Forelimb muscle (tissue), 1 donor: ENCODE results near the gene RNF103. TPM values are rescaled to one million over a fixed set of nuclear protein-coding genes. Genes with fewer than 3 reads are reported as not detected.

Source experiments
- DNase-seq: peaks from one replicate; pipeline ENCODE4 v3.0.0-alpha.2; 2013; ENCODE audit warnings: low read depth
- polyA plus RNA-seq: library from polyadenylated mRNA; unstranded; fragments of 120-200 nt; gene quantifications from one replicate; pipeline ENCODE4 v1.2.1, GENCODE V29; 2013; ENCODE audit not compliant: insufficient read length

RNF103 gene
- polyA plus RNA-seq, 1 donor: 34.6 TPM

DNA sequence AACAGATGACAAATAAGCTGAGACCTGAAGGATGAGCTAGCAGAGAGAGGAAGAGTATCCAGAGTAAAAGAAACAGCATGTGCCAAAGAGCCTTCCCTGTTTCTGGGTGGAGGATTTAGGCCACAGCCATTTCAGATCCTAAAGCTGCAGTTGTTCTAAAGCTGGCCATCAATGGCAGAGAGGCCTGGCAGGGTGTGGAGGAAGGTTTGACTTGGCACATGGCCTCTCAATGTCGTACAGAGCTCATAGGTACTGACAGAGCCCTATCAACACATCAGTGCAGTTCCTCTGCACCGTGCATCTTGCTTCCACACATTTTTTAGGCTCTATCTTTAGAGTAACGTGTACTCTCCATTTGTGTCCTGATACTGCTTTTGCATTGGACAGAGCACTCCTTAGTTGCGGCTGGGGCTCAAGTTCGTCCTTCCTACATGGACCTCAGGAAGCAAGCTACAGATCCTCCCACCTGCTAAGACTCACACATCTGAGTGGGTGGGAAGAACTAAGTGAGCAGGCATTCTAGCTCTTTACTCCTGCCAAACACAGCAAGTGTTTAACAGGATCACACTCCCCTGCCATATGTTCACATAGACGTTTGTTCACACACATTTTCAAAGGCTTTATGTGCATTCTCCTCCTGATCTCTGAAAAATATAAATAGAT is 57.4 kb downstream of the RNF103 start:
- no peak for DNase-seq

DNA sequence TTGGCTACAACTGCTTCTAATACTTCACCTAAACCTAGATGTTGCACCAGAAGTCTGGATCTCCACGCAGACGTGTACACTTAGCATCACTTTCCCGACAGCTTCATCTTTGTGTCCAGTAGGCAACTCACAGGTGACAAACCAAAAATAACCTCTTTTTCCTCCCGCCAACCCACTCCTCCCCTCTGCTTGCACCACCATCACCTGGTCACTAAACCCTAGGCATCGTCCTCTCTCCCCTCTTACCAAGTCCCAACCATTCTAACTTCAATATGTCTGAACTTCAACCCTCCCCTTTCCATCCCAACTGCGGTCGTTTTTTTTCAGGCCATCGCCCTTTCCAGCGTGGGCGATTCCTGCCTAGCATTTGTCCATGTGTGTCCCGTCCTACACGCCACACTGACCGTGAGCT is 60.0 kb downstream of the RNF103 start:
- DNase-seq: no peak

DNA sequence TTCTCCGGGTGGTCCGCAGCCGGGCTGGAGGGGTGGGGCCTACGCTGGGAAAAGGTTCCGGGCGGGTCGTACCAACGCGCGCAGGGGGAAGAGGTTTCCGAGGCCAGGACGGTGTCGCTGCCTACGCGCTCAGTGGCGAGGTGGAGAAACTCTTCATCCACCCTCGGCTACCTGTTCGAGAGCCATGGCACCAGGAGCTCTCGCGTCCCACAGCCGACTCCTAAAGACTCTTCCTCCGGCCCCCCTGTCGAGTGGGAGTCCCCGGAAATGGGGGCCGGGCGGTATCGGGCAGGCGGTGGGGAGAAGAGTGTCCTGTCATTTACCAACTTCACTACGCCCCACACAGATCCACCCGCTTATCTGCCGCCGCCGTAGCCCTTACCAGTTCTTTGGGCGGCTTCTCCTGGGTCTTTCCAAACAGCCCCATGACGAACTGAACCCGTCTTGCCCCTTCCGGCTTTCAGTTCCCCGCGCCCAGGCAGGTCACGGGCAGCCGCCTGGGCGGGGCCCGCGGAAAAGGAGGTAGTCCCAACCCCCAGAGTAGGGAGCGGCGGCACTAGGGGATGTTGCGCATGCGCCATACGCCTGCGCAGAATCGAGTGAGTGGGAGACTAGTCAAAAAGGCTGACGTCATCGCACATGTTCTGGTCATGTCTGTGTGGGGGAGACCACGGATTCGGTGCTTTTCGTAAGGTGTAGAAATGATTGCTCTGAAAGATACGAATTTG is 60.6 kb downstream of the RNF103 start, which contains the start of gene CHMP3:
Gene CHMP3 (minus strand): TSS at position 522 of the 728 bp plus-strand sequence. CDS start 95 bp downstream, at position 427.
- peak; percentile 98 for DNase-seq

DNA sequence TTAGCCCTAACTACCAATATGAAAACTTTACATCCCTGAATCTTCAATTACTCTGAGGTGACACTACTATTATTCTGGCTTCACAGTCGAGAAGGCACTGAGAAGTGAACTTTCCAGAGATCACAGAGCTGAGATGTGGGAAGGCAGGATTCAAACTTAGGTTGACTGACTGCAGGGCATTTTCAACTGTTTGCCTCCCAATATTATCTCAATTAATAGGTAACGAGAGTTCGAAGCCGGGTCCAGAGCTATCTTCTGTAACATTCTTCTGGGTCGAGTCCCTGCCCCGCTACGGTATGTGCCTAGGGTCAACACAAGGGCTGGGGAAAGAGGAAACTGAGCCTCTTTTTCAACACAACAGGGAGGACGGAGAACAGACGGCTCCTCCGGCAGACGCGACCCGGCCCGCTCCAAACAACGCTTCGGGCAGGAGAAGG is 61.2 kb downstream of the RNF103 start:
- DNase-seq: no peak

DNA sequence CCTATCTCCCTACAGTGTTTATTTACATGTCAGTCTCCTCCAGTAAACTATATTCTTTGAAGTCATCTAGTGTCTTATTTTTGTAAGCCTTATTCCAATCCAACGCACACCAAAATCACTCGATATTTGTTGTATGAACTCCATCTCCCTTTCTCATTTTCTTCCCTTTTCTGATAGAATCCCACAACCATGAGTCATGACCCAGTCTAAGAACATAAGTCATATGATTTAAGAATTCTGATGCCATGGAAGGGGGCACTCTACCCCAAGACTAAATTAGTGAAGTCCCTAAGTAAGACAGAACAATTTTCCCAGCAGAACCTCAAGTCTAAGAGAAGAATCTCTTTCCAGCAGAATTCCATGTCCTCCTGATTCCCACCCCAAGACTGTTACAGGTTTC is 65.8 kb downstream of the RNF103 start:
- DNase-seq: no peak

DNA sequence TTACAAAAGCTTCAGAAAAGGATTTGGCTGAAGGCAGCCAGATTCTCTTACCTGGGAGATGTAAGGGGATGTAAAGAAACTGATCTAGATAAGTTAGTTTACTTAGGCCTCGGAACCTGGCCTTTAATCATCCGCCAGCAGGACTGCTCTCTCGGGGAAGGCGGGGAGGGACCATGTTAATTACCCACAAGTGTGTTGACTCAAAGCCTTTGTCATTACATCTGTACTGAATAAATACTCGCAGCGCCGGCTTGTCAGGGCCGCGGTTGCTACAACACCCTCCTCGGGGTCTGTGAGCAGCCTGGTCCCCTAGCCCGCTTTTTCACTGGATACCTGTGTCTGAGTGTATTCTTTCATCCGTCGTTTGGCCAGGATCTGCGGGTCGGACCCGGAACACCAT is 67.2 kb downstream of the RNF103 start:
- no peak for DNase-seq

Other genes starting within 250 kb of the RNF103 start
- gene KDM3A, start 182.5 kb downstream of the RNF103 start, polyA plus RNA-seq: 65.4 TPM
- gene CHMP3, start 60.4 kb downstream of the RNF103 start, polyA plus RNA-seq: 141 TPM
- gene RMND5A, start 96.4 kb upstream of the RNF103 start, polyA plus RNA-seq: 36.9 TPM
- gene CD8A, start 167.0 kb upstream of the RNF103 start, polyA plus RNA-seq: 0.22 TPM
- 0.25 TPM for gene CD8B, start 238.0 kb upstream of the RNF103 start, polyA plus RNA-seq